ENCODE data around the gene VWA8. TPM values are rescaled to one million over a fixed set of nuclear protein-coding genes. Genes with fewer than 3 reads are reported as not detected.

VWA8 gene
- total and polyA plus RNA-seq, 7 experiments from 2014 or later = 4.8 to 26.3 (median 21.6) TPM

GRCh38 chr13:41916173-41916954 is 44.5 kb downstream of the VWA8 start:
- DNase-seq (peak in 5 of 9 donors; percentile 15 to 47 (median 30)), ATAC-seq (peak; percentile 76)
- no peaks in the 10 kb centered on the region for H3K27me3 ChIP-seq (ENCODE audit: control insufficient read depth in 2 of 2, insufficient read depth in 2 of 2, low read length in 2 of 2)
- intact Hi-C loops (cut with micrococcal nuclease) = loop anchor here (1.0 to 10.0 kb wide), 9 partner anchors 44 to 899 kb away; partner anchors contain the start of genes VWA8 (in 2 of the 2), AKAP11 (in 1 of the 2), DGKH (in 1 of the 2) and ELF1 (in 1 of the 2)
- ChIA-PET CTCF (interaction anchor here (0.8 kb wide), 1 partner anchor 248 kb away, joined by 3 read pairs; no protein-coding TSS in a partner anchor), POLR2A (interaction anchor here (0.6 to 1.0 kb wide), 2 partner anchors 45 to 1140 kb away, joined by 3 to 7 read pairs; no protein-coding TSS in a partner anchor)
- Mint-ChIP-seq H3K9me3 (peaks cover 0 to 2% (median 0%) of the 10 kb centered on the region in 11 donors), H3K4me3 (peak overlapping the region in 9 of 10 donors; percentile 26 to 81 (median 57)), H3K27ac (peak overlapping the region in 7 of 9 donors; percentile 0 to 87 (median 47)), H3K27me3 (no peaks in the 10 kb centered on the region), H3K4me1 (peaks cover 26 to 65% (median 44%) of the 10 kb centered on the region in 7 donors), H3K36me3 (peaks cover 0 to 20% (median 7%) of the 10 kb centered on the region in 5 donors)
- H3K4me3 ChIP-seq (ENCODE audit: low read length) = no peak overlapping the region
- H3K27ac ChIP-seq (ENCODE audit: low read depth, low read length) = no peak overlapping the region
- peaks cover 11 to 15% of the 10 kb centered on the region in 2 donors for H3K4me1 ChIP-seq (ENCODE audit: control insufficient read depth in 2 of 2, insufficient read depth in 2 of 2, low read length in 2 of 2)
- no peaks in the 10 kb centered on the region for H3K9me3 ChIP-seq (ENCODE audit: control insufficient read depth in 2 of 3, low read length in 3 of 3)
- no peaks in the 10 kb centered on the region for H3K36me3 ChIP-seq (ENCODE audit: control insufficient read depth in 2 of 3, insufficient read depth in 3 of 3, low read length in 3 of 3)

GRCh38 chr13:41915081-41915480 is 45.8 kb downstream of the VWA8 start:
- no peak overlapping the region for H3K27ac ChIP-seq (ENCODE audit: low read depth, low read length)
- no peaks in the 10 kb centered on the region for H3K27me3 Mint-ChIP-seq
- H3K9me3 Mint-ChIP-seq = no peaks in the 10 kb centered on the region

DNA sequence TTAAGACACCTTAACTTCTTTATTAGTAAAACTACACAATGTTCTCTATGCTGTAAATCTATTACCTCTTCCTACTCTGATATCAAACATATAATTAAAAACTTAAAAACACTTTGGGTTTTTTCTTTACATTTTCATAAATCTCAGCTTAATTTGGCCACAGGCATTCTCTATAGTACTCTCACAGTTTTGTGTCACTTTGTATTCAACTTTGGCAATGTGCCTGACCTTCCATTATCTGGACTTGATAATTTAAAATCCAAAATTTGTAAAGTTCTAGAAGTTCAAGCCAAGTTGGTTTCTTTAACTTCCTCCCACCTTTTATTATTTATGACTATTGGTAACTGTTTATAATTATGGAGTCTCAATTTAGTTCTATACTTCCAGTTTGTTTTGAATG is 46.4 kb downstream of the VWA8 start:
- peaks cover 0 to 17% (median 2%) of the 10 kb centered on the region in 5 donors for H3K36me3 Mint-ChIP-seq
- H3K4me1 Mint-ChIP-seq = peaks cover 23 to 46% (median 36%) of the 10 kb centered on the region in 7 donors
- Histone ChIP-seq H3K9me3 (ENCODE audit: control insufficient read depth in 2 of 3, low read length in 3 of 3) (no peaks in the 10 kb centered on the region), H3K27me3 (ENCODE audit: control insufficient read depth in 2 of 2, insufficient read depth in 2 of 2, low read length in 2 of 2) (no peaks in the 10 kb centered on the region), H3K36me3 (ENCODE audit: control insufficient read depth in 2 of 3, insufficient read depth in 3 of 3, low read length in 3 of 3) (no peaks in the 10 kb centered on the region), H3K4me1 (ENCODE audit: control insufficient read depth in 2 of 2, insufficient read depth in 2 of 2, low read length in 2 of 2) (peaks cover 11 to 15% of the 10 kb centered on the region in 2 donors), H3K4me3 (ENCODE audit: low read length) (no peak overlapping the region), H3K27ac (ENCODE audit: low read depth, low read length) (no peak overlapping the region)
- H3K9me3 Mint-ChIP-seq = no peaks in the 10 kb centered on the region
- ChIA-PET POLR2A (interaction anchor here (0.8 kb wide), 1 partner anchor 14 kb away, joined by 7 read pairs; no protein-coding TSS in a partner anchor), CTCF (no interaction called here)
- DNase-seq (no peak), ATAC-seq (no peak)
- intact Hi-C loops (cut with micrococcal nuclease) = loop anchor here in 1 of 2 donors (10.0 kb wide), 2 partner anchors 360 to 480 kb away; partner anchors contain the start of gene AKAP11
- no peak overlapping the region for H3K27ac Mint-ChIP-seq
- no peaks in the 10 kb centered on the region for H3K27me3 Mint-ChIP-seq
- no peak overlapping the region for H3K4me3 Mint-ChIP-seq

More at GRCh38 chr13:41915081-41915480, 45.8 kb downstream of the VWA8 start:
- Mint-ChIP-seq H3K27ac (no peak overlapping the region), H3K4me3 (no peak overlapping the region), H3K4me1 (peaks cover 24 to 52% (median 37%) of the 10 kb centered on the region in 7 donors), H3K36me3 (peaks cover 0 to 16% (median 1%) of the 10 kb centered on the region in 5 donors)
- Histone ChIP-seq H3K9me3 (ENCODE audit: control insufficient read depth in 2 of 3, low read length in 3 of 3) (no peaks in the 10 kb centered on the region), H3K27me3 (ENCODE audit: control insufficient read depth in 2 of 2, insufficient read depth in 2 of 2, low read length in 2 of 2) (no peaks in the 10 kb centered on the region), H3K36me3 (ENCODE audit: control insufficient read depth in 2 of 3, insufficient read depth in 3 of 3, low read length in 3 of 3) (no peaks in the 10 kb centered on the region), H3K4me3 (ENCODE audit: low read length) (no peak overlapping the region), H3K4me1 (ENCODE audit: control insufficient read depth in 2 of 2, insufficient read depth in 2 of 2, low read length in 2 of 2) (peaks cover 11 to 15% of the 10 kb centered on the region in 2 donors)
- ATAC-seq = no peak
- DNase-seq = no peak
- intact Hi-C loops (cut with micrococcal nuclease) = loop anchor here in 1 of 2 donors (5.0 to 10.0 kb wide), 4 partner anchors 132 to 898 kb away; partner anchors contain the start of genes AKAP11, DGKH and ELF1
- POLR2A ChIA-PET = no interaction called here
- CTCF ChIA-PET = no interaction called here

DNA sequence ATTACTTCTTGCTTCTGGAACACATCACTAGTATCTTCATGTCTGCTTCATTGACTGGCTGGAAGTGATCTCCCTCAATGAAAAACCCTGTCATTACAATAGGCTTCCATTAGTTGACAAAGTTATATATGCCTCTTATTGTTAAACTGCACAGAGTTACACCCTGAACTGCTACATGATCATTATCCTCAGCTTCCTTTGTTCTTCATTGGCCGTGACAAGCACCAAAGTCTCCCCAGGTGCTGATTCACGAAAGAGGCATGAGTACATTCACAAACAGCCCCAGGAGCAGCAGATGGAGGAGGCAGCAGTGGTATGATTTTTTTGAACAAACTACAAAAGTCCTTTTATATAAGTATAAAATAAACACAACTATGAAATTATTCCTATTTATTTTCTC is 51.4 kb downstream of the VWA8 start:
- intact Hi-C loops (cut with micrococcal nuclease) = loop anchor here in 1 of 2 donors (5.0 kb wide), 1 partner anchor 133 kb away; no protein-coding TSS in a partner anchor
- H3K36me3 Mint-ChIP-seq = peaks cover 4 to 39% (median 14%) of the 10 kb centered on the region in 5 donors
- no peak overlapping the region for H3K27ac ChIP-seq (ENCODE audit: low read depth, low read length)

GRCh38 chr13:41905600-41906254 is 55.2 kb downstream of the VWA8 start:
- Histone ChIP-seq H3K27ac (ENCODE audit: low read depth, low read length) (no peak overlapping the region), H3K9me3 (ENCODE audit: control insufficient read depth in 2 of 3, low read length in 3 of 3) (no peaks in the 10 kb centered on the region), H3K36me3 (ENCODE audit: control insufficient read depth in 2 of 3, insufficient read depth in 3 of 3, low read length in 3 of 3) (peaks cover 0 to 8% (median 0%) of the 10 kb centered on the region in 3 experiments), H3K4me3 (ENCODE audit: low read length) (no peak overlapping the region), H3K27me3 (ENCODE audit: control insufficient read depth in 2 of 2, insufficient read depth in 2 of 2, low read length in 2 of 2) (no peaks in the 10 kb centered on the region), H3K4me1 (ENCODE audit: control insufficient read depth in 2 of 2, insufficient read depth in 2 of 2, low read length in 2 of 2) (no peaks in the 10 kb centered on the region)
- H3K4me3 Mint-ChIP-seq = no peak overlapping the region
- ChIA-PET CTCF (interaction anchor here (1.1 kb wide), 1 partner anchor 237 kb away, joined by 5 read pairs; no protein-coding TSS in a partner anchor), POLR2A (no interaction called here)
- H3K4me1 Mint-ChIP-seq = peaks cover 0 to 12% (median 3%) of the 10 kb centered on the region in 7 donors
- peaks cover 4 to 43% (median 22%) of the 10 kb centered on the region in 5 donors for H3K36me3 Mint-ChIP-seq
- DNase-seq (peak in 6 of 9 donors; percentile 6 to 45 (median 26)), ATAC-seq (peak; percentile 92)
- H3K9me3 Mint-ChIP-seq = no peaks in the 10 kb centered on the region
- intact Hi-C loops (cut with micrococcal nuclease) = loop anchor here (1.0 to 5.0 kb wide), 5 partner anchors 55 to 237 kb away; no protein-coding TSS in a partner anchor
- no peaks in the 10 kb centered on the region for H3K27me3 Mint-ChIP-seq
- H3K27ac Mint-ChIP-seq = no peak overlapping the region

More for the DNA sequence above, 51.4 kb downstream of the VWA8 start:
- H3K4me3 ChIP-seq (ENCODE audit: low read length) = no peak overlapping the region
- no peaks in the 10 kb centered on the region for H3K27me3 ChIP-seq (ENCODE audit: control insufficient read depth in 2 of 2, insufficient read depth in 2 of 2, low read length in 2 of 2)
- H3K4me1 ChIP-seq (ENCODE audit: control insufficient read depth in 2 of 2, insufficient read depth in 2 of 2, low read length in 2 of 2) = no peaks in the 10 kb centered on the region
- no peak for DNase-seq
- ChIA-PET POLR2A (no interaction called here), CTCF (no interaction called here)
- no peaks in the 10 kb centered on the region for H3K27me3 Mint-ChIP-seq
- H3K4me3 Mint-ChIP-seq = no peak overlapping the region
- peaks cover 0 to 4% (median 0%) of the 10 kb centered on the region in 3 experiments for H3K36me3 ChIP-seq (ENCODE audit: control insufficient read depth in 2 of 3, insufficient read depth in 3 of 3, low read length in 3 of 3)
- ATAC-seq = no peak
- no peak overlapping the region for H3K27ac Mint-ChIP-seq
- no peaks in the 10 kb centered on the region for H3K9me3 ChIP-seq (ENCODE audit: control insufficient read depth in 2 of 3, low read length in 3 of 3)
- peaks cover 0 to 17% (median 4%) of the 10 kb centered on the region in 7 donors for H3K4me1 Mint-ChIP-seq
- H3K9me3 Mint-ChIP-seq = no peaks in the 10 kb centered on the region

DNA sequence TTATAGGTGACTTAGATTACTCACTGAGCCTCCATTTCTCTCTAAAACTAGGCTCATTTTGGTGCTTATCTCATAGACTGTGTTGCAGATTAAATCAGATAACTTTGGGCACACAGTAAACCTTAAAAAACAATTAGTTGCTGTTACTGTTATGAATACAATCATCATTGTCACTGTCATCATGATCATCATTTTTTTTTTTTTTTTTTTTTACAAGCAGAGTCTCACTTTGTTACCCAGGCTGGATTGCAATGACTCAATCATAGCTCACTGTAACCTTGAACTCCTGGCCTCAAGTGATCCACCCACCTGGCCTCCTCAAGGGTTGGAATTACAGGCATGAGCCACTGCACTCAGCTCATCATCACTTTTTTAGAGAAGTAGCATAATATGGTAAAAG is 60.0 kb downstream of the VWA8 start:
- ChIA-PET POLR2A (no interaction called here), CTCF (interaction anchor here (0.6 kb wide), 1 partner anchor 1973 kb away, joined by 4 read pairs; no protein-coding TSS in a partner anchor)
- no peak overlapping the region for H3K4me3 ChIP-seq (ENCODE audit: low read length)
- no peaks in the 10 kb centered on the region for H3K4me1 ChIP-seq (ENCODE audit: control insufficient read depth in 2 of 2, insufficient read depth in 2 of 2, low read length in 2 of 2)
- Mint-ChIP-seq H3K4me3 (no peak overlapping the region), H3K9me3 (no peaks in the 10 kb centered on the region), H3K27ac (no peak overlapping the region), H3K4me1 (peaks cover 0 to 7% (median 2%) of the 10 kb centered on the region in 7 donors), H3K27me3 (no peaks in the 10 kb centered on the region), H3K36me3 (peaks cover 0 to 34% (median 15%) of the 10 kb centered on the region in 5 donors)
- H3K36me3 ChIP-seq (ENCODE audit: control insufficient read depth in 2 of 3, insufficient read depth in 3 of 3, low read length in 3 of 3) = peaks cover 0 to 5% (median 0%) of the 10 kb centered on the region in 3 experiments
- intact Hi-C loops (cut with micrococcal nuclease) = no loop called here
- H3K27me3 ChIP-seq (ENCODE audit: control insufficient read depth in 2 of 2, insufficient read depth in 2 of 2, low read length in 2 of 2) = no peaks in the 10 kb centered on the region
- ATAC-seq = no peak
- DNase-seq = no peak
- H3K27ac ChIP-seq (ENCODE audit: low read depth, low read length) = no peak overlapping the region
- H3K9me3 ChIP-seq (ENCODE audit: control insufficient read depth in 2 of 3, low read length in 3 of 3) = no peaks in the 10 kb centered on the region
